Right renal pelvis (tissue), 4 donors: ENCODE measurements around the gene KIF25. TPM values are rescaled to one million over a fixed set of nuclear protein-coding genes. Genes with fewer than 3 reads are reported as not detected.

ENCODE experiments used
- DNase-seq, 4 donors: peaks; one replicate each; pipeline ENCODE4 v3.0.0-alpha.2; 2013; ENCODE audit warnings: low read depth in 4 of 4, low spot score in 3 of 4, missing footprints in 1 of 4
- polyA plus RNA-seq, 4 donors: library from polyadenylated mRNA; unstranded; fragments of 120-200 nt; gene quantifications; one replicate each; pipeline ENCODE4 v1.2.1, GENCODE V29; 2013; ENCODE audit not compliant: insufficient read length in 4 of 4

Gene KIF25
- polyA plus RNA-seq, 4 donors, result 0.35 to 1.1 (median 0.75) TPM

- DNase-seq, result no peak
Measured at GRCh38 chr6:168047841-168048723, 50.6 kb downstream of the KIF25 start.

- no peak for DNase-seq
Measured at GRCh38 chr6:168048724-168049025, 51.2 kb downstream of the KIF25 start.

GRCh38 chr6:168049277-168049676, 51.8 kb downstream of the KIF25 start:
- no peak for DNase-seq

DNA sequence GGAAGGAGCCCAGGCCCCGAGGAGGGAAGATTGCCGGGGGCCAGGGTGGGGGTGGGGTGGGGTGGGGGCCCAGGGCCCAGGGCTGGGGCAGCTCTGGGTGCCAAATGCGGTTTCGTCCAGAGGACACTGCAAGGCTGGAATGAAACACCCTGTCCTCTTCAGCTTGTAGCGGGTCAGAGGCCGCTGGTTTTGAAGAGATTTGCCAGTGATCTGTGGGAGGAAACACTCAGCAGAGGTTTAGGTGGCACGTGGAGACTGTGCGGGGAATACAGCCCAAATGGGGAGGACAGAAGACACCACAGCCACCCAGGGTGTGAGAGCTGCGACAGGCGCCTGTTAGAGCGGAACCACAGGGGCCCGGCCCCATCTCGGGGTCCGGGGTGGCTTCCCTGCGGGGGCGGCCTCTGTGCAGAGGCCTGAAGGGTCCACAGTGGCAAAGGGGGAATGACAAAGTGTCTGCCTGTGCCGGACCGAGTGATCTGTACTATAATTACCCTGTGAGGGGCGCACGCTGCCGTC, 52.3 kb downstream of the KIF25 start:
- no peak for DNase-seq

- no peak for DNase-seq
Measured at GRCh38 chr6:168050225-168050880, 52.9 kb downstream of the KIF25 start.

- no peak for DNase-seq
Measured at GRCh38 chr6:168050881-168051586, 53.6 kb downstream of the KIF25 start.

DNA sequence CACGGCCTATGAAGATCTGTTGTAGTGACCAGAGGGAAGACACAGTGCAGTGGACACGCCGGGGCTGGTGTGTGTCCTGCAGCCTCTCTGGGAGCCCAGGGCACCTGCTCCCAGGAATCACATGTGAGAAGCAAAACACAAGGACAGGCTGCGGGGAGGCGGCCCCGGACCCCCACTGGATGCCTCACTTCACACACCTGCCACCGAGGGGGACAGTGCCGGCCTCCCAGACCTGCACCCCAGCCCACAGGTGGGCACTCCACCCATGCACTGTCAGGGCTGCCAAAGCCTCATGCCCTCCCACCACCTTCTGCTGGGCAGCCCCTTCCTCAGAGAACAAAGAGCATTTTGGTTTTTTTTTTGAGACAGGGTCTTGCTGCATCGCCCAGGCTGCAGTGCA, 54.2 kb downstream of the KIF25 start:
- no peak for DNase-seq

GRCh38 chr6:168052291-168052891, 54.9 kb downstream of the KIF25 start:
- no peak for DNase-seq

DNA sequence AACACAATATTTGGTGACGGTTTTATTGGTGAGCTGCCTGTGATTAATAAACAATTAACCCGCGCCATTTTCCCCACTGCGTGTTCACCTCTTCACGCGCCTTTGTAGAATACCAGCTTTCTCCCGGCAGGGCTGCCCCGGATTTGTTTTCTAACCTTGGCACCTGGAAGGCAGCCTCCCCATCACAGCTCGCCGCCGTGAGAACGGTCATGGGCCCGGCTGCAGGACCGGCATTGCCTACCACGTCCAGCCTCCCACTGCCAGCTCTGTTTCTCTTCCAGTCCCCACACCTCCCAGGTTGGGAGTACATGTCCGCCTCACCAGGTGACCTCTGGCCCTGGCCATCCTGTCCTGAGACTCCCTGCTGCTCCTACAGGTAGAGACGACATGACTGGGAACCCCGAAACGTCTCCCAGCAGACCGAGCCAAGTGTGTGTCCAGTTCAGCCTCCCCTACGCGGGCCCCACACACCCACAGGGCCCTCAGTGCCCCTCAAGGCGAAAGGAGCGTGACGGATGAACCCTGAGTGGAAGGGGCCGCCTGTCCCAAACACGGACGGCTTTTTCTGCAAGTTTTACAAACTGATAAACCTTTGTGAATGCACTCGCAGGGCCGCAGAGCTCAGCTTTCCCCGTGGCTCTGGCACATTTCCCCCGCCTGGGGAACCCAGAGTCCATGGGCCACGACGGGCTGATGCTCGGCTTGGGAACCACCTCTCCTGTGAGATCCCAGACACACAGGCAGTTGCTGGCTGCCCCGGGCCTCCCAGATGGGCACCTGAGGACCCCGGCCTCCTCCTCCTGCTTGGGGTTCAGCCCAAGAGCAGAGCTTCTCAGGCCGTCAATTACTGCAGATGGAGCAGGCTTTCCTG, 55.9 kb downstream of the KIF25 start:
- DNase-seq, result no peak

GRCh38 chr6:168053957-168054471, 56.5 kb downstream of the KIF25 start:
- no peak for DNase-seq

DNA sequence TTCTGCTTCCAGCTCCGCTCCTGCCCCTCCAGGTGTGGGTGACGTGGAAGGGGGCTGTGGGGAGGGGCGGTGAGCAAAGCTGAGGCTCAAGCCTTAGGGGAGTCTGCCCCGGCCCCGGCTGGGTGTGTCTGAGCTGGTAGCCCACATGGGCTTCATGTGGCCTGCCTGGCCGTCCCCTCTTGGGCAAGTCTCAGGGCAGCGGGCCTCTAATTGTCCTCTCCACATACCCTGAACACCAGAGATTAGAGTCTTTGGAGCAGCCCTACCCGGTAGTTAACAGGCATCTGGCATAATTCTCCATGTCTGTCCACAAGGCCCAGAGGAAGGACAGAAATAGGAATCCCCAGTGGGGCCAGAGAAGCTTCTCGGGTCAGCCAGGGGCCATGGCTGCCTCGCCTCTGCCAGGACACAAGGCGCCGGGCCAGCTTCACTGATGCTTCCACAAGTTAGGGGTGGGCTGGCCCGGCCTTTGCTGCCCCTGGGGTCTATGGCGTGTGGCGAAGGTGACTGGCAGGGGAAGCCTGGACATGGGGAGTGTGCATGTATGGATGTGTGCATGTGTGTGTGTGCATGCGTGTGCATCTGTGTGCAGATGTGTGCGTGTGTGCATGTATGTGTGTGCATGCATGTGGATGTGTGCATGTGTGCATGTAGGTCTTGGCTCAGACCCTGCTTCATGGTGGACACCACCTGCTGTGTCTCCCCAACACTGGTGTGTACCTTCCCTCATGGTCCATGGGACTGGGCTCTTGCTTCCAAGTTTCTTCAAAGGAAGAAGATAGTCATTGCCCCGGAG, 57.5 kb downstream of the KIF25 start:
- DNase-seq, result no peak

- no peak for DNase-seq
Measured at GRCh38 chr6:168055696-168056489, 58.4 kb downstream of the KIF25 start.

DNA sequence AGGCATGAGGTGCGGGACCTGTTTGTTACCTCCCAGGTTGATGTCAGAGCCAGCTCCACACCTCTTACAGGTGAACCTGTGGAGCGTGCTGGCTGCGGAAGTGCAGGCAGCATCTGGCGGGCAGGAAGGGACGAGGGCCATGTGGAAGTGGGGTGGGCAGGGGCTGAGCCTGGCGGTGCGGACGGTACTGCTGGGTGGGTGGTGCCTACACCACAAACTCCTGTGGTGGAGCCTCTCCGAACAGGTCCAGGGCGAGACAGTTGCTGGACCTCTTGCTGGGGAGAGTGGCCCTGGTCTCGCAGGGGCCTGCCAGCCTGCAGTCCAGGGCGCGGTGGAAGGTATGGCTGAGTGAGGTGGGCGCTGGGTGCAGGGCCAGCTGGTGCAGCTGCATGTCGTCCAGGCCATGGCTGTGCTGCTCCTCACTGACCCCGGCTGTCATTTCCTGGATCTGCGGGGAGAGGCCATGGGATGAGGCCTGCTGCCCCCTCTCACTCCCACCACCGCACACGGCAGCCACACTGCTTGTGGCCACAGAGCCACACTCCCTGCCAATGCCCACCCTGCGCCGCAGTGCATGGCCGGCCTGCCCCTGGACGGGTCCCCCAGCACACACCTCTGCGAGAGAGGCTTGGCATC, 59.5 kb downstream of the KIF25 start:
- no peak for DNase-seq

GRCh38 chr6:168057836-168058235, 60.4 kb downstream of the KIF25 start:
- no peak for DNase-seq

DNA sequence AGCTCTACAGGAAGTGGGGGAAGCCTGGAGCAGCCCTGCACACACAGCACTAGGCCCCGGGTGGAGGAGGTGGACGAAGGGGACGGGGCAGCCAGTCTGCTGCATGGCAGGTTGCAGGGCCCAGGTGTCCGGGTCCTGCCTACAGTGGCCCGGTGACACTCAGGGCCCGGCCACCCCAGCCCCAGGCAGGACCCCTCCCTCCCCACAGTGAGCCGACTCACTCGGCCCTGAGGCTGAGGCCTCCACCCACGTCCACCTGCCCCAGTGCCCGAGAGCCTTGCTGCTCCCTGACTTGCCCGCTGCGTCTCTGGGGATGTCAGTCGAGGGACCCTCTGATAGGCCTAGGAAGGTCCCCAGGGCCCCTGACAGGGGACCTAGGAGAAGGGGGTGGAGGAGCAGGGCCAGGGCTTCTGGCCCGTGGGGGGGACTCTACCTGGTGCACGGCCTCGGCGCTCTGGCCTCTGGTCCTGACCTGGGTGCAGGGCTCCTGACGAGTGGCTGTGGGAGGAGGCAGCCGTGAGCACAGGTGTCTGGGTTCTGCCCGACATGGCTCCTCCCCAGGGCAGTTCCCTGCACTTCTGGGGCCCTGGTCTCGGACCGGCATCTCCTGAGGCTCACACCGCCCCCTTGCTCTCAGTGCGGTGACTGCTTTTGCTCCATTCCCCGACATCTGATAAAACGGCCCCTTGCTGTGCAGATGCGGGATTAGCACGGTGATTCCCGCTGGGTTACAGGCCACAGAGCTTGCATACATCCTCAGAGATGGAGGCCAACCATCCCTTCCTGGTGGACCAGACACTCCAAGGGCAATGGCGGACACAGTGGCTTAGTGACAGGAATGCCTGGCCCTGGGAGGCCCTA, 61.5 kb downstream of the KIF25 start:
- no peak for DNase-seq

DNA sequence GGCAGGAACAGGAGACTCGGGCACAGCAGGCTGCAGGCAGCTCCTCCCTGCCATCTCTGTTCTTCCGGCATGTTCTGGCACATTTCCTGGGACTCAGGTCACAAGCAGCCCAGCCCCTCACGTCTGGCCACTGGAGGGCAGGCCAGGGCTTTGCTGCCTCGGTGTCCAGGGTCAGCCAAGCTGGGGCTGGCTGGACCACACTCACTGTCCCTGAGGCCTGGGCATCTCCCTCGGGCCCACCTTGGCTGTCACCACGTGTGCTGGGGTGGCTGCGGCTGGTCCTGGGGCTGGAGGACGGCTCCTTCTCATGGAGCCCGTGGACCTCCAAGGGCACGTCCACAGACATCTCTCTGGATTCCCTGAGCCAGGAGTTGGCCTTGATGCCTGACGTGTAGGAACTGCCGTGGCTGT, 63.1 kb downstream of the KIF25 start:
- DNase-seq, result peak in 2 of 4 donors; percentile 42 to 50
